HL-60 (cell line): Measurements from ENCODE around the gene TRH.
A peak's percentile ranks its signal among the peaks of the same experiment; 100 is the strongest.
"Not testable (repeated sequence)": the region's sequence is repeated elsewhere in the genome, so short reads cannot be mapped to it uniquely, and the experiment has no call there.

Experiments used
- DNase-seq, 2 experiments: peaks; one replicate each; pipeline ENCODE4 v3.0.0-alpha.2; 2010 to 2020; ENCODE audit warnings: low read depth in 1 of 2, low spot score in 1 of 2
- H3K27ac ChIP-seq: fragments of 250-450 bp; sonication (Bioruptor Pico); replicated peaks from 2 replicates; pipeline ENCODE4 v1.5.1; 2020; ENCODE audit warnings: mild to moderate bottlenecking, moderate library complexity
- H3K27me3 ChIP-seq: fragments of 250-450 bp; sonication (Bioruptor Pico); 2 replicates; pipeline ENCODE4 v1.5.1; 2021; ENCODE audit warnings: mild to moderate bottlenecking, moderate library complexity; ENCODE audit not compliant: insufficient read depth, poor library complexity, severe bottlenecking
- H3K4me3 ChIP-seq: replicated peaks from 2 replicates; pipeline ENCODE4 v1.5.1; 2011; ENCODE audit warnings: mild to moderate bottlenecking, control low read depth, low read length; ENCODE audit not compliant: insufficient read depth
- GABPA ChIP-seq: IDR thresholded peaks from 2 replicates; pipeline ENCODE4 v1.6.1; 2012; ENCODE audit warnings: low read depth
- POLR2AphosphoS5 ChIP-seq: IDR thresholded peaks from 2 replicates; pipeline ENCODE4 v1.6.1; 2012; ENCODE audit warnings: low read depth
- SPI1 ChIP-seq: IDR thresholded peaks from 2 replicates; pipeline ENCODE4 v1.6.1; 2012; ENCODE audit warnings: low read depth, mild to moderate bottlenecking, borderline replicate concordance
- TF ChIP-seq, protein P1 (sequence below): IDR thresholded peaks from one replicate; pipeline ENCODE4 v1.5.1; 2011; ENCODE audit warnings: low read length, control low read depth, inconsistent platforms; ENCODE audit not compliant: insufficient read depth
- TF ChIP-seq, protein P2 (sequence below): IDR thresholded peaks from 2 replicates; pipeline ENCODE4 v1.6.1; 2012; ENCODE audit warnings: low read depth; ENCODE audit not compliant: insufficient replicate concordance

Gene TRH

DNA sequence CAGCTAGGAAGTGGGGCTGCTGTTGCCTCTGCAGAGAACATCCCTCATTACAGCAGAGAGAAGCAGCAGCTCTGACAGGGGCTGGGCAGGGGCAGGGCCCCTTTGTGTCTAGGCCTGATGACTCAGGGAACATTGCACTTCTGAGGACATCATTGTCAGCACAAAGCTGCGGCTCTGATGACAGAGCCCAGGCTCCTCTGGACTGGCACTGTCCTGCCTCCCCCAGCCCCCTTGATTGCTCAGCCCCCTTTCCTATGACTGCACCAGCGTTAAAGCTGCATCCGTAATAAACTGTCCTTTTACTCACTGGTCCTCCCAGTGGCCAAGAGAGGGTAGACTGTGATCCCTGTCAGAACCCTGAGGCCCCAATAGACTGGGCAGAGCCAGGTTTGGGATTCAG, 18.3 kb downstream of the TRH start:
- H3K4me3 ChIP-seq = no peak overlapping the region
- DNase-seq = no peak
- H3K27me3 ChIP-seq = no peaks in the 10 kb centered on the region
- H3K27ac ChIP-seq = no peak overlapping the region
- TF ChIP-seq SPI1 (no peak), POLR2AphosphoS5 (no peak), GABPA (no peak)
- TF ChIP-seq, protein P1, sequence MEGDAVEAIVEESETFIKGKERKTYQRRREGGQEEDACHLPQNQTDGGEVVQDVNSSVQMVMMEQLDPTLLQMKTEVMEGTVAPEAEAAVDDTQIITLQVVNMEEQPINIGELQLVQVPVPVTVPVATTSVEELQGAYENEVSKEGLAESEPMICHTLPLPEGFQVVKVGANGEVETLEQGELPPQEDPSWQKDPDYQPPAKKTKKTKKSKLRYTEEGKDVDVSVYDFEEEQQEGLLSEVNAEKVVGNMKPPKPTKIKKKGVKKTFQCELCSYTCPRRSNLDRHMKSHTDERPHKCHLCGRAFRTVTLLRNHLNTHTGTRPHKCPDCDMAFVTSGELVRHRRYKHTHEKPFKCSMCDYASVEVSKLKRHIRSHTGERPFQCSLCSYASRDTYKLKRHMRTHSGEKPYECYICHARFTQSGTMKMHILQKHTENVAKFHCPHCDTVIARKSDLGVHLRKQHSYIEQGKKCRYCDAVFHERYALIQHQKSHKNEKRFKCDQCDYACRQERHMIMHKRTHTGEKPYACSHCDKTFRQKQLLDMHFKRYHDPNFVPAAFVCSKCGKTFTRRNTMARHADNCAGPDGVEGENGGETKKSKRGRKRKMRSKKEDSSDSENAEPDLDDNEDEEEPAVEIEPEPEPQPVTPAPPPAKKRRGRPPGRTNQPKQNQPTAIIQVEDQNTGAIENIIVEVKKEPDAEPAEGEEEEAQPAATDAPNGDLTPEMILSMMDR = no peak
- TF ChIP-seq, protein P2, sequence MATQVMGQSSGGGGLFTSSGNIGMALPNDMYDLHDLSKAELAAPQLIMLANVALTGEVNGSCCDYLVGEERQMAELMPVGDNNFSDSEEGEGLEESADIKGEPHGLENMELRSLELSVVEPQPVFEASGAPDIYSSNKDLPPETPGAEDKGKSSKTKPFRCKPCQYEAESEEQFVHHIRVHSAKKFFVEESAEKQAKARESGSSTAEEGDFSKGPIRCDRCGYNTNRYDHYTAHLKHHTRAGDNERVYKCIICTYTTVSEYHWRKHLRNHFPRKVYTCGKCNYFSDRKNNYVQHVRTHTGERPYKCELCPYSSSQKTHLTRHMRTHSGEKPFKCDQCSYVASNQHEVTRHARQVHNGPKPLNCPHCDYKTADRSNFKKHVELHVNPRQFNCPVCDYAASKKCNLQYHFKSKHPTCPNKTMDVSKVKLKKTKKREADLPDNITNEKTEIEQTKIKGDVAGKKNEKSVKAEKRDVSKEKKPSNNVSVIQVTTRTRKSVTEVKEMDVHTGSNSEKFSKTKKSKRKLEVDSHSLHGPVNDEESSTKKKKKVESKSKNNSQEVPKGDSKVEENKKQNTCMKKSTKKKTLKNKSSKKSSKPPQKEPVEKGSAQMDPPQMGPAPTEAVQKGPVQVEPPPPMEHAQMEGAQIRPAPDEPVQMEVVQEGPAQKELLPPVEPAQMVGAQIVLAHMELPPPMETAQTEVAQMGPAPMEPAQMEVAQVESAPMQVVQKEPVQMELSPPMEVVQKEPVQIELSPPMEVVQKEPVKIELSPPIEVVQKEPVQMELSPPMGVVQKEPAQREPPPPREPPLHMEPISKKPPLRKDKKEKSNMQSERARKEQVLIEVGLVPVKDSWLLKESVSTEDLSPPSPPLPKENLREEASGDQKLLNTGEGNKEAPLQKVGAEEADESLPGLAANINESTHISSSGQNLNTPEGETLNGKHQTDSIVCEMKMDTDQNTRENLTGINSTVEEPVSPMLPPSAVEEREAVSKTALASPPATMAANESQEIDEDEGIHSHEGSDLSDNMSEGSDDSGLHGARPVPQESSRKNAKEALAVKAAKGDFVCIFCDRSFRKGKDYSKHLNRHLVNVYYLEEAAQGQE = no peak

DNA sequence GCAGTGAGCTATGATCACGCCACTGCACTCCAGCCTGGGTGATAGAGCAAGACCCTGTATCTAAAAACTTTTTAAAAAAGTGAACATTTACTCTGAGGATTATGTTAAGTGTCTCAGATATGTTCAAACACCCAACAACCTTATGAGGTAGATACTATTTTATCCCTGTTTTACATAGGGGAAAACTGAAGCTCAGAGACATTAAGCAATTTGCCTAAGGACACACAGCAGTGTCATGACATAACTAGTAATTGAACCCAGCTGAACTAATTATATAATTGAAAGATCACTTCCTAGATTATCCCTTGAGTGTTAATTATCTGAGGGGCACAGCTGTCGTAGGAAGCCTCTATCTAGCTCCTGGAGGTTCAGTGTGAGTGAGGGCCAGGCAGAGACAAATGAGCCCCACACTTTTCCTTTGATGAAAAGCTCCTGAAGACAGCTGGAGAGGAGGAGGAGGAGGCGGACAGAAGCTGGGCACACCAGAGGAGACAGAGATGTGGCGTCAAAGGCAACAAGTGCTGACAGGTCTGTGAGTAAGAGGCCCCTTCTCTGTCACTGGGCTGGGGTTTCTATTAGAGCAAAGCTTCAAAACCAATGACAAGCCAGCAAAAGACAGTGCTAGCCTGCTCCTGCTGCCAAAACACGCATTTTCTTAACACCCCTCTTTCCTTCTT, 20.5 kb downstream of the TRH start:
- H3K27ac ChIP-seq = no peak overlapping the region
- no peaks in the 10 kb centered on the region for H3K27me3 ChIP-seq
- no peak for TF ChIP-seq GABPA
- TF ChIP-seq, protein P2 = no peak
- TF ChIP-seq SPI1 = no peak
- TF ChIP-seq, protein P1 = no peak
- TF ChIP-seq POLR2AphosphoS5 = no peak
- H3K4me3 ChIP-seq = no peak overlapping the region
- DNase-seq = no peak

DNA sequence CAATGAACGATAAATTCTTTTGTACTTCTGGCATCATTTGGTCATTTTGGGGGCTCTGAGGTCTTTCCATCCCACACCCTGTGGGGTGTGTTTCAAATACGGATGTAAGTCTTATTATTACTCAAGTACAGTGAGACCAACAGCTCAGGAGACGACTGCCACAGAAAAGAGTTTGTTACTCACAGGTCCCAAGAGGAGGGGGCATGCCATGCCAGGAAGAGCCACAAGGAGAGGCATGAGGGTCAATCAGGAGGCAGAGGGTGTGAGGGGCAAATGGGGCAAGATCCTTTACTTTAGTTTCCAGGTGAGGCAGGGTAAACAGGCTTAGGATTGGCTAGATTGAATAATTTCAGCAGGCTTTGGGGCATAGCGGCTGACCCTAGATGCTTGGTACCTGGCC, 21.6 kb downstream of the TRH start:
- TF ChIP-seq POLR2AphosphoS5 (no peak), GABPA (no peak), SPI1 (no peak)
- TF ChIP-seq, protein P2 = no peak
- TF ChIP-seq, protein P1 = no peak
- no peak for DNase-seq
- H3K4me3 ChIP-seq = no peak overlapping the region
- H3K27me3 ChIP-seq = no peaks in the 10 kb centered on the region
- H3K27ac ChIP-seq = no peak overlapping the region

DNA sequence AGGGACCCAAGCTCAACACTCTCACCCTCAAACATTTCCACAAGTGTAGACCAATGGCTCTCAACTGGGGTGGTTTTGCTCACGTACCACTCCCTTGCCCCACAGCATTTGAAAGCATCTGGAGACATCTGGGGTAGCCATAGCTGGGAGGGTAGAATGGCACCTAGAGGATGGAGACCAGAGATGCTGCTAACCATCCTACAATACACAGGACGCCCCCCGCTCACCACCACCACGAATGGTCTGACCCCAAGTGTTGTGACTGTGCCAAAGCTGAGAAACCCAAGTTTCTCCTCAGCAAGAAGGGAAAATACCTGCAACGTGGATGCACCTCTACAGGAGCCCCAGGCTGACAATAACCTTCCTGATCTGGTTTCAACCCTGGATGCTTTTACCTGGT, 24.7 kb downstream of the TRH start:
- H3K27me3 ChIP-seq, H3K27ac ChIP-seq, DNase-seq, H3K4me3 ChIP-seq: not testable (repeated sequence)

DNA sequence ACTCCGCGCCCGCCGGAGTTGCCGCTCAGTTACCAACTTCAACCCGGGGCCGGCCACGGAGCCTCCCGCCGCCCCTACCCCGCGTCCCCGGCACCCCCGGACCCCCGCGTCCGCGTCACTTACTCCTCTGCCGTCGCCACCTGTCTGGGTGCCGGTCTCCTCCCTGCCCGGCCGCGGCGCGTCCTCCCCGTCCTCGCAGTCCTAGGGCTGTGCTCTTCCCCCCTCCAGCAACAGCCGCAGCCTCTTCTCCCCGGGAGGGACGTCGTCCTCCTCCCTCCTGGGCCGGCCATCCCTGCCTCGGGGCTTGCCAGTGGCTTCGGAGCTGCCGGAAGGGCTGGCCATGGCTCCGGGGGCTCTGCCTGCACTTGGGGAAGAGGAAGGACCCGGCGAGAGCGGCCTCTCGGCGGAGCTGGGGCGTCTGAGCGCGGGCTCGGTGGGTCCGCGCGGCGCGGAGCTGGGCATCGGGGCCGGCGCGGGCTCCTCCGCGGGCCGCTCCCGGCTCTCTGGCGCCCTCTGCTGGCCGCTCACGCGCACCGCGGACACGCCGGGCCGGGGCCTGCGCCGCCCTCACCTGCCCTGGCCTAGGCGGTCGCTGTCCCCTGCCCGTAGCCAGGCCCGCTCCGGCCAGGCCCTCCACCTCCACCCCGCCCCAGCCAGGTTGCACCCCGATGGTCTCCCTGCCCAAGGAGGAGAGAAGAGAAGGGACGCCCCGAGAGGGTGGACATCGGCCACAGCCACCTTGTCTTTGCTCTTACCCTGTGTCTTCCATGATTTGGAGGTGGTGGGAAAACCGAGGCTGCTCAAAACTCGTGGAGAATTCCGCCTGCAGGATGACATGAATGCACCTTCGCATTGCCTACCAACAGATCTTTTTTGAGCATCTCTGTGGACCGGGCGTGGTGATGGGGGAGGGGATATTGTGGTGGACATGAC, 28.4 kb downstream of the TRH start:
- H3K27ac ChIP-seq, H3K27me3 ChIP-seq: not testable (repeated sequence)
- peak; percentile 11 to 27 for DNase-seq
- H3K4me3 ChIP-seq = peak overlapping the region; percentile 34
